Nephron progenitor cell (in vitro differentiated cells): ENCODE data around the gene MAGEA1.
"Not testable (repeated sequence)": the region's sequence is repeated elsewhere in the genome, so short reads cannot be mapped to it uniquely, and the experiment has no call there.

Source experiments
- DNase-seq: peaks from one replicate; pipeline ENCODE4 v3.0.0; 2021
- H3K27ac Mint-ChIP-seq: 2 replicates; pipeline ENCODE4 v1.8.0; 2021; ENCODE audit warnings: mild to moderate bottlenecking, moderate library complexity, mixed read lengths
- H3K27me3 Mint-ChIP-seq: 2 replicates; pipeline ENCODE4 v1.8.0; 2021; ENCODE audit warnings: mild to moderate bottlenecking, low read depth, mixed read lengths; ENCODE audit not compliant: poor library complexity
- H3K36me3 Mint-ChIP-seq: 2 replicates; pipeline ENCODE4 v1.8.0; 2021; ENCODE audit warnings: low read depth, mixed read lengths
- H3K4me1 Mint-ChIP-seq: 2 replicates; pipeline ENCODE4 v1.8.0; 2021; ENCODE audit warnings: mixed read lengths
- H3K4me3 Mint-ChIP-seq: 2 replicates; pipeline ENCODE4 v1.8.0; 2021; ENCODE audit warnings: mild to moderate bottlenecking, moderate library complexity, mixed read lengths
- H3K9me3 Mint-ChIP-seq: 2 replicates; pipeline ENCODE4 v1.8.0; 2021; ENCODE audit warnings: mild to moderate bottlenecking, moderate library complexity, mixed read lengths
- TF ChIP-seq, protein P1 (sequence below): fragments of 200-600 bp; sonication (generic); IDR thresholded peaks from 2 replicates; pipeline ENCODE4 v1.5.0; 2021; ENCODE audit warnings: antibody characterized with exemption

Gene MAGEA1, protein sequence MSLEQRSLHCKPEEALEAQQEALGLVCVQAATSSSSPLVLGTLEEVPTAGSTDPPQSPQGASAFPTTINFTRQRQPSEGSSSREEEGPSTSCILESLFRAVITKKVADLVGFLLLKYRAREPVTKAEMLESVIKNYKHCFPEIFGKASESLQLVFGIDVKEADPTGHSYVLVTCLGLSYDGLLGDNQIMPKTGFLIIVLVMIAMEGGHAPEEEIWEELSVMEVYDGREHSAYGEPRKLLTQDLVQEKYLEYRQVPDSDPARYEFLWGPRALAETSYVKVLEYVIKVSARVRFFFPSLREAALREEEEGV

DNA sequence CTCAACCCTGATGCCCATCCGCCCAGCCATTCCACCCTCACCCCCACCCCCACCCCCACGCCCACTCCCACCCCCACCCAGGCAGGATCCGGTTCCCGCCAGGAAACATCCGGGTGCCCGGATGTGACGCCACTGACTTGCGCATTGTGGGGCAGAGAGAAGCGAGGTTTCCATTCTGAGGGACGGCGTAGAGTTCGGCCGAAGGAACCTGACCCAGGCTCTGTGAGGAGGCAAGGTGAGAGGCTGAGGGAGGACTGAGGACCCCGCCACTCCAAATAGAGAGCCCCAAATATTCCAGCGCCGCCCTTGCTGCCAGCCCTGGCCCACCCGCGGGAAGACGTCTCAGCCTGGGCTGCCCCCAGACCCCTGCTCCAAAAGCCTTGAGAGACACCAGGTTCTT, at the start of gene MAGEA1:
Gene MAGEA1 (plus strand): TSS at position 154 of the 400 bp plus-strand sequence. CDS start 3,106 bp downstream, outside the sequence.
- Mint-ChIP-seq H3K4me3 (no peak within 1 kb of the TSS), H3K9me3 (peaks cover 51% of the 10 kb centered on the region), H3K4me1 (no peaks in the 10 kb centered on the region), H3K36me3 (no peaks in the 10 kb centered on the region), H3K27ac (no peak within 1 kb of the TSS), H3K27me3 (peaks cover 22% of the 10 kb centered on the region)
- no peak for DNase-seq
- TF ChIP-seq, protein P1, sequence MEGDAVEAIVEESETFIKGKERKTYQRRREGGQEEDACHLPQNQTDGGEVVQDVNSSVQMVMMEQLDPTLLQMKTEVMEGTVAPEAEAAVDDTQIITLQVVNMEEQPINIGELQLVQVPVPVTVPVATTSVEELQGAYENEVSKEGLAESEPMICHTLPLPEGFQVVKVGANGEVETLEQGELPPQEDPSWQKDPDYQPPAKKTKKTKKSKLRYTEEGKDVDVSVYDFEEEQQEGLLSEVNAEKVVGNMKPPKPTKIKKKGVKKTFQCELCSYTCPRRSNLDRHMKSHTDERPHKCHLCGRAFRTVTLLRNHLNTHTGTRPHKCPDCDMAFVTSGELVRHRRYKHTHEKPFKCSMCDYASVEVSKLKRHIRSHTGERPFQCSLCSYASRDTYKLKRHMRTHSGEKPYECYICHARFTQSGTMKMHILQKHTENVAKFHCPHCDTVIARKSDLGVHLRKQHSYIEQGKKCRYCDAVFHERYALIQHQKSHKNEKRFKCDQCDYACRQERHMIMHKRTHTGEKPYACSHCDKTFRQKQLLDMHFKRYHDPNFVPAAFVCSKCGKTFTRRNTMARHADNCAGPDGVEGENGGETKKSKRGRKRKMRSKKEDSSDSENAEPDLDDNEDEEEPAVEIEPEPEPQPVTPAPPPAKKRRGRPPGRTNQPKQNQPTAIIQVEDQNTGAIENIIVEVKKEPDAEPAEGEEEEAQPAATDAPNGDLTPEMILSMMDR, result no peak

DNA sequence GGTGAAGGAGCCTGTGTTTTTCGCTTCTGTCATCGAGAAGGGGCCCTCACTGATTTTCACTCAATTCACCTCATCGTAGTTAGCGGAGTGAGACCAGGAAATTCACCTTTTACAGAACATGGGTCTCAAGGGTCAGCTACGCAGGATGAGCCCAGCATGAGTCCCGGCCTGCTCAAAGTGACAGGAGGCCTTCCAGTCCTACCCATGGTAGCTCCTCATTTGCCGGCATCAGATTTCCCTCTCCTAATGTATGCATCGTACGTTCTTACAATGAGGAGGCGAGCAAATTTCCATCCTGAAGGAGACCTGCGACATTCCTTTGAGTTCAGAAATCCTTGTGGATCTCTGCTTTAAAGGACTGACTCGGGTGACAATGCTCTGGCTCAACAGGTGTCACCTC, 46.2 kb upstream of the MAGEA1 start:
- not testable (repeated sequence) for H3K27me3 Mint-ChIP-seq, H3K4me1 Mint-ChIP-seq, H3K27ac Mint-ChIP-seq, DNase-seq, H3K4me3 Mint-ChIP-seq, H3K36me3 Mint-ChIP-seq, H3K9me3 Mint-ChIP-seq

DNA sequence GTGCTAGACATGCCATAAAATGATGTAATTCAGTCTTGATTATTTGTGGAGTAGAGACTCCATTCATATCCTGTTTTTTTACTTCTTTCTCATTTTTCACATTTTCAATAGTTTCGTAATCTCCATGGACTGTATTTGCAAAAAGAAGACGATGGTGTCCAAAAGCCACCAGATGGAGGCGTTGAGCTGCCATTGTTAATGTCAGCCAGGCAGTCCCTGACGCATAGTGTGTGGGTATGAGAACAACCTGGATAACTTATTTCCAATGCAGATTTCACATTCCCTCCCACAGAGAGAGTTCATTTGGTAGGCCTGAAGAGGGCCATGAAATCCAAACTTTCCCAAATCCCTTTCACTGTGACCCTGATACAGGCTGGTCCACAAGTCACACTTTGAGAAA, 40.0 kb upstream of the MAGEA1 start:
- not testable (repeated sequence) for H3K4me1 Mint-ChIP-seq, H3K27ac Mint-ChIP-seq, H3K36me3 Mint-ChIP-seq, H3K27me3 Mint-ChIP-seq, DNase-seq, H3K4me3 Mint-ChIP-seq, H3K9me3 Mint-ChIP-seq

DNA sequence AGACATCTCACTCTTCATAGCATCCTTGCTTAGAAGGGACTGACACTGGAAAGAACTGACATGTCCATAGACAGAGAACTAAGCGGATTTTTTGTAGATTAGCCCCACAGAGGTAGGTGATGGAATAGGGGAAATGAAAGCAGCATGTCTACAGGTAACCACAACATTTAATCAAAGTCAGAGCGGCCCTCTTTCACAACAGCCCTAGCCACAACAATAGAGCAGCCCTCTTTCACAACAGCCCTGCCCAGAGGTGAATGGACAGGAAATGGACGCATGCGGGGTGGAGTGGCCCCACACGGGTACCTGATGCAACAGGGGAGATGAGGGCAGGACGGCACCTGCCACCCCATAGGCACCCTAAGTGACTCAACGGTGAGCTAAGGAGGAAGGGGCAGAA, 32.8 kb upstream of the MAGEA1 start:
- not testable (repeated sequence) for H3K4me1 Mint-ChIP-seq, H3K4me3 Mint-ChIP-seq, H3K27me3 Mint-ChIP-seq, H3K9me3 Mint-ChIP-seq, H3K36me3 Mint-ChIP-seq, H3K27ac Mint-ChIP-seq, DNase-seq

DNA sequence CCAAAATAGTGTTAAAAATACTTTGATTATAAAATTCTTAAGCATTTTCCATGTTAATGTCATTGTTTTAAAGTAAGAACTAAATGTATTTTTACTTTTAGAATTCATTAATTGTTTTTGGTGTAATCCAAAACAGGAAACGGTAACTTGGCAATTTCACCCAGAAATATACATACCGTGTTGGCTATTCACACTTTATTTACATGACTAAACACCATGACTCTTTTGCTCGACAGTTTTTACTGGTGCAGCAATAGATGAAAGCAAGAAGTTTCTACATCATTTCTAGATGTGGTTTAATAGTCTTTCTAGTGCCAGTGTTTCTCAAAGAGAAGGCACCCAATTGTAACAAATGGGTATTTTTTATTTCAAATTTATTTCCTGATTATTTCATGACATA, 25.6 kb upstream of the MAGEA1 start:
- DNase-seq, result no peak
- peaks cover 7% of the 10 kb centered on the region for H3K27me3 Mint-ChIP-seq
- peaks cover 21% of the 10 kb centered on the region for H3K9me3 Mint-ChIP-seq
- H3K36me3 Mint-ChIP-seq, result no peaks in the 10 kb centered on the region
- no peak overlapping the region for H3K4me3 Mint-ChIP-seq
- H3K27ac Mint-ChIP-seq, result no peak overlapping the region
- no peaks in the 10 kb centered on the region for H3K4me1 Mint-ChIP-seq
- TF ChIP-seq, protein P1, result no peak

DNA sequence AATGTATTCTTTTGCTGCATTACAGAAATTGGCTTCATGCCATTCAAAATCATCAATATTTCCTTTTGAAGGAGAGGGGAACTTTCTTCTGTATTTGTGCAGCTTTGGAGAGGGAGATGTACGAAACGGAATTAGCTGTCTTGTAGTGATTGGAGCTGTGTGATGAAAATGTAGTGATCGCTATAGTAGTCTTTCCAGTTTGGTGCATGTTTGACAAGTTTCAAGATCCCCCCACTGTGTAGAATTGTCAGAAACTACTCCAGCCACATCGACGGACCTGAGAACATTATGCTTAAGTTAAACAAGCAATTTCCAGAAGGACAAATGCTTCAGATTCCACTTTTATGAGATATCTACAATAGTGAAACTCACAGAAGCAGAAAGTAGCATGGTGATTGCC, 21.6 kb upstream of the MAGEA1 start:
- Mint-ChIP-seq H3K4me3 (no peak overlapping the region), H3K27ac (no peak overlapping the region), H3K36me3 (no peaks in the 10 kb centered on the region), H3K9me3 (peaks cover 38% of the 10 kb centered on the region), H3K27me3 (peaks cover 7% of the 10 kb centered on the region), H3K4me1 (no peaks in the 10 kb centered on the region)
- no peak for DNase-seq
- TF ChIP-seq, protein P1, result no peak

DNA sequence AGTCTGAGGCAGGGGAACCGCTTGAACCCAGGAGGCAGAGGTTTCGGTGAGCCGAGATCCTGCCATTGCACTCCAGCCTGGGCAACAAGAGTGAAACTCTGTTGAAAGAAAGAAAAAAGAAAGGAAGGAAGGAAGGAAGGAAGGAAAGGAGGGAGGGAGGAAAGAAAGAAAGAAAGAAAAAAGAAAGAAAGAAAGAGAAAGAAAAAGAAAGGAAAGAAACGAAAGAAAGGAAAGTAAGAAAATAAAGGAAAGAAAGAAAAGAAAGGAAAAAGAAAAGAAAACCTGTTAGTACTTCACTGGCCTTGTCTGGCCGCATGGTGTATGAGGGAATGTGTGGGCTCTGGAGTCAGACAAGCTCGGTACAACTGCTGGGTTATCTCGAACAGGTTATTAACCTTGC, 20.8 kb upstream of the MAGEA1 start:
- no peak for DNase-seq
- peaks cover 7% of the 10 kb centered on the region for H3K27me3 Mint-ChIP-seq
- no peaks in the 10 kb centered on the region for H3K4me1 Mint-ChIP-seq
- no peak overlapping the region for H3K4me3 Mint-ChIP-seq
- H3K36me3 Mint-ChIP-seq, result no peaks in the 10 kb centered on the region
- TF ChIP-seq, protein P1, result no peak
- H3K27ac Mint-ChIP-seq, result no peak overlapping the region
- peaks cover 46% of the 10 kb centered on the region for H3K9me3 Mint-ChIP-seq
